Pancreas (tissue), 10 donors: ENCODE data around the gene BEST3. TPM values are rescaled to one million over a fixed set of nuclear protein-coding genes. Genes with fewer than 3 reads are reported as not detected.

ENCODE experiments used
- ATAC-seq, 4 donors: fragments of 200-7000 bp; cut with Tn5 transposase; one replicate each; pipeline versions ENCODE4 v1.8.0 to v1.9.1; 2020; ENCODE audit warnings: mild to moderate bottlenecking in 4 of 4, moderate library complexity in 4 of 4
- DNase-seq, 6 donors: peaks; one replicate each; pipeline ENCODE4 v3.0.0-alpha.2; 2020
- FAIRE-seq: peaks from 2 replicates; lab custom pipeline; 2012; peaks lifted over from hg19 to GRCh38; lab: Jason Lieb, UNC
- H3K27ac ChIP-seq, 4 donors: fragments of 200-600 bp; sonication (generic); 1 replicate in 3 of 4; 2 replicates in 1 of 4; pipeline versions ENCODE4 v1.5.0 to v1.8.0; 2020
- H3K27me3 ChIP-seq, 4 donors: fragments of 200-600 bp; one replicate each; pipeline ENCODE4 v1.8.0; 2021
- H3K36me3 ChIP-seq, 3 donors: fragments of 200-600 bp; sonication (generic) in 1 of 3; one replicate each; pipeline versions ENCODE4 v1.5.0 to v1.8.0; 2020 to 2021
- H3K4me1 ChIP-seq, 3 donors: fragments of 200-600 bp; one replicate each; pipeline ENCODE4 v1.8.0; 2021
- H3K4me3 ChIP-seq, 4 donors: fragments of 200-600 bp; sonication (generic) in 2 of 4; one replicate each; pipeline versions ENCODE4 v1.5.0 to v1.8.0; 2020 to 2021
- H3K9me3 ChIP-seq, 4 donors: fragments of 200-600 bp; one replicate each; pipeline ENCODE4 v1.8.0; 2021
- CTCF ChIP-seq, 4 donors: fragments of 200-600 bp; sonication (generic) in 3 of 4; IDR thresholded peaks; one replicate each; pipeline versions ENCODE4 v1.5.0 to v1.8.0; 2021; ENCODE audit warnings: antibody characterized with exemption in 4 of 4
- WGBS, 2 donors: extraction: QIAGEN DNeasy Blood & Tissue Kit; methylation state at CpG; one replicate each; pipeline ENCODE4 v1.1.7; 2013; 5-methylcytosine and 5-hydroxymethylcytosine counted together
- intact Hi-C, 3 donors: fragments of 100-400 bp; cut with DNase I; formaldehyde crosslinking; loops; one replicate each; pipeline versions ENCODE4 v1.11.1 to v1.14.2; 2022
- polyA plus RNA-seq, 2 donors: library from polyadenylated mRNA; stranded (reverse); fragments of 200-250 nt; gene quantifications; one replicate each; pipeline ENCODE4 v1.2.3, GENCODE V29; 2013
- total RNA-seq, 6 donors: library from RNA; stranded (reverse); fragmentation: NEBNext Ultra II Directional in 4 of 6; extraction: Animal tissue kit (Norgen Biotek cat#: 25700) in 4 of 6; gene quantifications; one replicate each; pipeline versions ENCODE4 v1.2.1 to v1.2.4, GENCODE V29; 2021 to 2023
- donor health status: healthy with polysubstance abuse.
- donor health status: DM: no; HTN: no; CAD: no; lungs with moderate emphysema.
- donor health status: DM: no; HTN: no; CAD: no.
- donor health status: control.
- donor health status: control.
- donor health status: Bipolar disorder and iron deficiency.
- donor health status: DM: yes; HTN: yes; CAD: no.
- donor health status: DM: no; HTN: no; CAD: no.
- donor health status: DM: no; HTN: no; CAD: no.
- donor health status: DM: yes; HTN: yes; CAD: no.

BEST3 gene
- total and polyA plus RNA-seq, 8 donors, result 0.12 to 2.8 (median 1.2) TPM; not detected in 2

- no peak for FAIRE-seq
- 81 to 83% methylated on average over 2 of the region's 2 CpGs for WGBS, 2 donors
These were observed 77.6 kb downstream of the BEST3 start for GRCh38 chr12:69621551-69621950.

GRCh38 chr12:69620921-69621320, 78.2 kb downstream of the BEST3 start:
- no peak for ATAC-seq
- Histone ChIP-seq H3K4me1 (peaks cover 0 to 4% (median 0%) of the 10 kb centered on the region in 3 donors), H3K9me3 (no peaks in the 10 kb centered on the region), H3K27me3 (no peaks in the 10 kb centered on the region), H3K27ac (no peak overlapping the region), H3K36me3 (no peaks in the 10 kb centered on the region), H3K4me3 (no peak overlapping the region)
- DNase-seq, result no peak
- 55 to 75% methylated on average over 2 of the region's 2 CpGs for WGBS, 2 donors
- no peak for FAIRE-seq
- no peak for TF ChIP-seq CTCF (IDR thresholded peaks at IDR 0.05)
- intact Hi-C loops, result no loop called here

More at GRCh38 chr12:69621551-69621950, 77.6 kb downstream of the BEST3 start:
- intact Hi-C loops, result no loop called here
- no peak overlapping the region for H3K4me3 ChIP-seq
- H3K36me3 ChIP-seq, result no peaks in the 10 kb centered on the region
- ATAC-seq, result no peak
- TF ChIP-seq CTCF (IDR thresholded peaks at IDR 0.05), result no peak
- peaks cover 0 to 4% (median 0%) of the 10 kb centered on the region in 3 donors for H3K4me1 ChIP-seq
- H3K27me3 ChIP-seq, result no peaks in the 10 kb centered on the region
- DNase-seq, result no peak
- H3K27ac ChIP-seq, result no peak overlapping the region
- no peaks in the 10 kb centered on the region for H3K9me3 ChIP-seq

- ATAC-seq (no peak), DNase-seq (no peak), FAIRE-seq (no peak)
- H3K27ac ChIP-seq, result no peak overlapping the region
- no peaks in the 10 kb centered on the region for H3K36me3 ChIP-seq
- no peak overlapping the region for H3K4me3 ChIP-seq
- H3K27me3 ChIP-seq, result no peaks in the 10 kb centered on the region
- WGBS, 2 donors, result 78 to 83% methylated on average over 4 of the region's 4 CpGs
- intact Hi-C loops, result no loop called here
- no peak for TF ChIP-seq CTCF (IDR thresholded peaks at IDR 0.05)
- H3K4me1 ChIP-seq, result peaks cover 0 to 4% (median 0%) of the 10 kb centered on the region in 3 donors
- H3K9me3 ChIP-seq, result no peaks in the 10 kb centered on the region
These were observed 79.0 kb downstream of the BEST3 start for GRCh38 chr12:69620077-69620476.

GRCh38 chr12:69619050-69619449, 80.1 kb downstream of the BEST3 start:
- TF ChIP-seq CTCF (IDR thresholded peaks at IDR 0.05), result no peak
- DNase-seq (no peak), ATAC-seq (no peak), FAIRE-seq (no peak)
- no peak overlapping the region for H3K4me3 ChIP-seq
- peaks cover 0 to 4% (median 0%) of the 10 kb centered on the region in 3 donors for H3K4me1 ChIP-seq
- H3K9me3 ChIP-seq, result no peaks in the 10 kb centered on the region
- 66 to 74% methylated on average over 6 of the region's 6 CpGs for WGBS, 2 donors
- no peaks in the 10 kb centered on the region for H3K36me3 ChIP-seq
- intact Hi-C loops, result no loop called here
- no peak overlapping the region for H3K27ac ChIP-seq
- H3K27me3 ChIP-seq, result no peaks in the 10 kb centered on the region

GRCh38 chr12:69616025-69616424, 83.1 kb downstream of the BEST3 start:
- FAIRE-seq, result no peak
- no peaks in the 10 kb centered on the region for H3K9me3 ChIP-seq
- ATAC-seq, result no peak
- no peaks in the 10 kb centered on the region for H3K36me3 ChIP-seq
- no peaks in the 10 kb centered on the region for H3K27me3 ChIP-seq
- WGBS, 2 donors, result 73 to 83% methylated on average over 14 of the region's 14 CpGs
- intact Hi-C loops, result no loop called here
- H3K27ac ChIP-seq, result no peak overlapping the region
- TF ChIP-seq CTCF (IDR thresholded peaks at IDR 0.05), result no peak
- H3K4me3 ChIP-seq, result no peak overlapping the region
- no peaks in the 10 kb centered on the region for H3K4me1 ChIP-seq
- no peak for DNase-seq
